ENCODE measurements around the gene TRERF1.

Gene TRERF1

GRCh38 chr6:42250274-42250931, 201.3 kb downstream of the TRERF1 start:
- peaks cover 14 to 21% of the 10 kb centered on the region in 2 donors for H3K36me3 ChIP-seq (ENCODE audit: control insufficient read depth in 2 of 2, insufficient read depth in 2 of 2, low read length in 2 of 2)
- H3K27me3 ChIP-seq (ENCODE audit: control insufficient read depth in 2 of 2, insufficient read depth in 2 of 2, low read length in 2 of 2): no peaks in the 10 kb centered on the region
- H3K27ac ChIP-seq (ENCODE audit: low read depth in 2 of 2, low read length in 2 of 2): no peak overlapping the region
- no peaks in the 10 kb centered on the region for H3K9me3 ChIP-seq (ENCODE audit: control insufficient read depth in 2 of 2, low read length in 2 of 2)
- H3K4me1 ChIP-seq (ENCODE audit: control insufficient read depth in 2 of 2, insufficient read depth in 2 of 2, low read length in 2 of 2): peaks cover 0 to 10% of the 10 kb centered on the region in 2 donors
- H3K4me3 ChIP-seq (ENCODE audit: low read length in 2 of 2): no peak overlapping the region
- no peak overlapping the region for H3K9ac ChIP-seq (ENCODE audit: low read depth in 1 of 2, low read length in 2 of 2)

DNA sequence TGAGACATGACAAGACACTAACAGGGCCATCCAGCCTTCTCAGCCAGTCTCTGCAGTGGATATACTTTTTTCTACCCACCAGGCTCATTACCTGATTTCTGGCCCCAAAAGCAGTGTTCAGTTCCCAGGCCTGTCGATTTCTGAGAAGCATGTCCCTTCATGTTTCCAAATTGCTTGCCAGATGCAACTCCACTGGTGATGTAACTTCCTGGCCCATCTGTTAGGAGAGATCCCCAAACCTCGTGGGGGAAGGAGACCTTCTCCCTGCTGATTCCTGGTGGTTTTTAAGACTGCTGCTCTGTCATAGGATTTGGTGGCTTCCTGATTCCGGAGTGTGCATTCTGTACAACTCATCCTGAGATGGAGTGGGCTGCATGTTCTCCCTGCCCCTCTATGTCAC, 202.4 kb downstream of the TRERF1 start:
- Histone ChIP-seq H3K36me3 (ENCODE audit: control insufficient read depth in 2 of 2, insufficient read depth in 2 of 2, low read length in 2 of 2) (peaks cover 13 to 17% of the 10 kb centered on the region in 2 donors), H3K9ac (ENCODE audit: low read depth in 1 of 2, low read length in 2 of 2) (no peak overlapping the region), H3K27ac (ENCODE audit: low read depth in 2 of 2, low read length in 2 of 2) (no peak overlapping the region), H3K27me3 (ENCODE audit: control insufficient read depth in 2 of 2, insufficient read depth in 2 of 2, low read length in 2 of 2) (no peaks in the 10 kb centered on the region), H3K4me3 (ENCODE audit: low read length in 2 of 2) (no peak overlapping the region), H3K9me3 (ENCODE audit: control insufficient read depth in 2 of 2, low read length in 2 of 2) (no peaks in the 10 kb centered on the region), H3K4me1 (ENCODE audit: control insufficient read depth in 2 of 2, insufficient read depth in 2 of 2, low read length in 2 of 2) (peaks cover 0 to 10% of the 10 kb centered on the region in 2 donors)

DNA sequence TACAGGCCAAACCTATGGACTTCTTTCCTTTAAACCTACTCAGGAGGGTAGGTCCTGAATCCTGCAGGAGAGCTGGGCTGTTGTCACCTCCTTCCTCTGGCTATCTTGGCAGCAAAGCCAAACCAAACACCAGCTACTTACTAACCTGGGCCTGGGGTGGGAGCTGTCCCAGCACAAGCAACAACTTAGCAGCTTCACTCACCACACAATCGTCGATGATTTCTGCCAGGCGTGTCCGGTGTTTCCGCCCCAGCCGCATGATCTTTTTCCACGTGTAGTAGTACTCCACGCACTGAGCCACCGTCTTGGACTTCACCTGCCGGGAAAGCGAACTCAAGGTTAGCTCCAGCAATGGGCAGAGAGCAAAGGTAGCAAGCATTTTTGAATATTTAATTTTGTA, 208.7 kb downstream of the TRERF1 start:
- Histone ChIP-seq H3K9me3 (ENCODE audit: control insufficient read depth in 2 of 2, low read length in 2 of 2) (no peaks in the 10 kb centered on the region), H3K36me3 (ENCODE audit: control insufficient read depth in 2 of 2, insufficient read depth in 2 of 2, low read length in 2 of 2) (peaks cover 13 to 19% of the 10 kb centered on the region in 2 donors), H3K27me3 (ENCODE audit: control insufficient read depth in 2 of 2, insufficient read depth in 2 of 2, low read length in 2 of 2) (no peaks in the 10 kb centered on the region), H3K4me1 (ENCODE audit: control insufficient read depth in 2 of 2, insufficient read depth in 2 of 2, low read length in 2 of 2) (peaks cover 0 to 6% of the 10 kb centered on the region in 2 donors), H3K4me3 (ENCODE audit: low read length in 2 of 2) (no peak overlapping the region), H3K9ac (ENCODE audit: low read depth in 1 of 2, low read length in 2 of 2) (no peak overlapping the region), H3K27ac (ENCODE audit: low read depth in 2 of 2, low read length in 2 of 2) (no peak overlapping the region)

GRCh38 chr6:42241915-42242314, 209.8 kb downstream of the TRERF1 start:
- H3K36me3 ChIP-seq (ENCODE audit: control insufficient read depth in 2 of 2, insufficient read depth in 2 of 2, low read length in 2 of 2): peaks cover 13 to 19% of the 10 kb centered on the region in 2 donors
- H3K27me3 ChIP-seq (ENCODE audit: control insufficient read depth in 2 of 2, insufficient read depth in 2 of 2, low read length in 2 of 2): no peaks in the 10 kb centered on the region
- no peak overlapping the region for H3K4me3 ChIP-seq (ENCODE audit: low read length in 2 of 2)
- no peak overlapping the region for H3K27ac ChIP-seq (ENCODE audit: low read depth in 2 of 2, low read length in 2 of 2)
- H3K4me1 ChIP-seq (ENCODE audit: control insufficient read depth in 2 of 2, insufficient read depth in 2 of 2, low read length in 2 of 2): peaks cover 0 to 6% of the 10 kb centered on the region in 2 donors
- no peak overlapping the region for H3K9ac ChIP-seq (ENCODE audit: low read depth in 1 of 2, low read length in 2 of 2)
- H3K9me3 ChIP-seq (ENCODE audit: control insufficient read depth in 2 of 2, low read length in 2 of 2): no peaks in the 10 kb centered on the region

DNA sequence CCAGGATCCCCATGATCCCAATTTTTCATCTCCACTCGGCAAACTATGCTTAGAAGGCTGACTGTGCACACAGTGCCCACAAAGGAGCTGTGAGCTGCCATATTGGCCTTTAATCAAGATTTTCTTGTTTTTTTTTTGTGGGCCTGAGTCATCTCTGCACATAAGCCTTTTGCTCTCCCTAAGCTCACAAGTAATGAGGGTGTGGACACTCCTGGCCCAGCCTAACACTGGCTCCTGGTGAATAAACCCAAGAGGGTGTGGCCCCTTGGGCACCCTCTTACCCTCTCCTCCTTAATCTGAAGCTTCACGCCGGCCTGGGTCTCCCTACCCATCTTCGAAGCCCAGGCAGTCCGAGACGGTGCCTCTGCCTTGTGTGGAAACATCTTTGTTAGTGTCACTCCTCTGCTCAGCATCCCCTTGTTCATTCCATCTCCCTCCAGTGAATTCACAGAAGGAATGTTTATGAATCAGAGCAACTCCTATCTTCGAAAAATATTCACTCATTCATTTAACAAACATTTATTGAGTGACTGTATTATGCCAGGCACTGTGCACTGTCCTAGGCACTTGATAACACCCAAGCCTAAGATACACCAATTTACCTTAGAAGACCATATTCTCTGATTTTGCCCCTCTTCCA, 211.9 kb downstream of the TRERF1 start:
- H3K27ac ChIP-seq (ENCODE audit: low read depth in 2 of 2, low read length in 2 of 2): no peak overlapping the region
- H3K9me3 ChIP-seq (ENCODE audit: control insufficient read depth in 2 of 2, low read length in 2 of 2): no peaks in the 10 kb centered on the region
- H3K27me3 ChIP-seq (ENCODE audit: control insufficient read depth in 2 of 2, insufficient read depth in 2 of 2, low read length in 2 of 2): no peaks in the 10 kb centered on the region
- H3K9ac ChIP-seq (ENCODE audit: low read depth in 1 of 2, low read length in 2 of 2): no peak overlapping the region
- no peak overlapping the region for H3K4me3 ChIP-seq (ENCODE audit: low read length in 2 of 2)
- peaks cover 0 to 6% of the 10 kb centered on the region in 2 donors for H3K4me1 ChIP-seq (ENCODE audit: control insufficient read depth in 2 of 2, insufficient read depth in 2 of 2, low read length in 2 of 2)
- peaks cover 14 to 16% of the 10 kb centered on the region in 2 donors for H3K36me3 ChIP-seq (ENCODE audit: control insufficient read depth in 2 of 2, insufficient read depth in 2 of 2, low read length in 2 of 2)

DNA sequence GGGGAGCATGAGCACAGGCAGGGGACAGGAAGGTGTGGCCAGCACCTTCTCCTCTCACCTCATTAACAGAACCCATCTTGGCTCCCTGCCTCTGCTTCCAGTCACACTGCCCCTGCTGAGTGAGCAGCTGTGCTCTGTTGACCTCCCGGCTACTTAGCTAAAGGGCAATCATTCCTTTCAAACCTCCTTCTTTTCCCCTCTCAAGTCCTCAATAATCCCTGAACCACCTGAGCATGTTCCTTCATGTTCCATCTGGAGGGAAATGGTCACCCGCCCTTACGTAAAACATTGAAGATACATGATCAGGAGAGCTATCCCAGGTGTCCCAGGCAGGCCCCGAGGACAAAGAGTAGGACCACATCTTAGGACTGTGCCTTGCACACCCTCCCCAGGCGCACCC, 212.4 kb downstream of the TRERF1 start:
- Histone ChIP-seq H3K27me3 (ENCODE audit: control insufficient read depth in 2 of 2, insufficient read depth in 2 of 2, low read length in 2 of 2) (no peaks in the 10 kb centered on the region), H3K36me3 (ENCODE audit: control insufficient read depth in 2 of 2, insufficient read depth in 2 of 2, low read length in 2 of 2) (peaks cover 14 to 16% of the 10 kb centered on the region in 2 donors), H3K4me1 (ENCODE audit: control insufficient read depth in 2 of 2, insufficient read depth in 2 of 2, low read length in 2 of 2) (peaks cover 0 to 6% of the 10 kb centered on the region in 2 donors), H3K9me3 (ENCODE audit: control insufficient read depth in 2 of 2, low read length in 2 of 2) (no peaks in the 10 kb centered on the region), H3K27ac (ENCODE audit: low read depth in 2 of 2, low read length in 2 of 2) (no peak overlapping the region), H3K9ac (ENCODE audit: low read depth in 1 of 2, low read length in 2 of 2) (no peak overlapping the region), H3K4me3 (ENCODE audit: low read length in 2 of 2) (no peak overlapping the region)

DNA sequence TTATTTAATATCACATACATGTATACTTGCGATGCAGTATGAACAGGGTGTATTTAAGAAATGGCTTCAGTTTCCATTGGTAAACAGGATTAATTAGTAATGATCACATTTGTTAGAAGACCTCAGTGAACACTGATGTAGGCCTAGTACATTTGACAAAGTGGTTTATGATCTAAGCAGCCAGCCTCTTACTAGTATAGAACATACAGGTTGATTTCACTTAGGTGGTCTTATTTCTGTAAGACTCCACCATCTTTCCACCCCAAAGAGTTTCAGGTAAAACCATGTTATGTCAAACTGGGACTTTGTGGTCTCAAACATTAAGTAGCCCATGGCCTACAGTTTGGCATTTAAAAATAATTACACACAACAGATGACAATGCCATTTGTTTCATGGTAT, 213.9 kb downstream of the TRERF1 start:
- no peak overlapping the region for H3K27ac ChIP-seq (ENCODE audit: low read depth in 2 of 2, low read length in 2 of 2)
- H3K4me3 ChIP-seq (ENCODE audit: low read length in 2 of 2): no peak overlapping the region
- peaks cover 14 to 16% of the 10 kb centered on the region in 2 donors for H3K36me3 ChIP-seq (ENCODE audit: control insufficient read depth in 2 of 2, insufficient read depth in 2 of 2, low read length in 2 of 2)
- H3K9me3 ChIP-seq (ENCODE audit: control insufficient read depth in 2 of 2, low read length in 2 of 2): no peaks in the 10 kb centered on the region
- peaks cover 0 to 6% of the 10 kb centered on the region in 2 donors for H3K4me1 ChIP-seq (ENCODE audit: control insufficient read depth in 2 of 2, insufficient read depth in 2 of 2, low read length in 2 of 2)
- H3K9ac ChIP-seq (ENCODE audit: low read depth in 1 of 2, low read length in 2 of 2): no peak overlapping the region
- H3K27me3 ChIP-seq (ENCODE audit: control insufficient read depth in 2 of 2, insufficient read depth in 2 of 2, low read length in 2 of 2): no peaks in the 10 kb centered on the region

DNA sequence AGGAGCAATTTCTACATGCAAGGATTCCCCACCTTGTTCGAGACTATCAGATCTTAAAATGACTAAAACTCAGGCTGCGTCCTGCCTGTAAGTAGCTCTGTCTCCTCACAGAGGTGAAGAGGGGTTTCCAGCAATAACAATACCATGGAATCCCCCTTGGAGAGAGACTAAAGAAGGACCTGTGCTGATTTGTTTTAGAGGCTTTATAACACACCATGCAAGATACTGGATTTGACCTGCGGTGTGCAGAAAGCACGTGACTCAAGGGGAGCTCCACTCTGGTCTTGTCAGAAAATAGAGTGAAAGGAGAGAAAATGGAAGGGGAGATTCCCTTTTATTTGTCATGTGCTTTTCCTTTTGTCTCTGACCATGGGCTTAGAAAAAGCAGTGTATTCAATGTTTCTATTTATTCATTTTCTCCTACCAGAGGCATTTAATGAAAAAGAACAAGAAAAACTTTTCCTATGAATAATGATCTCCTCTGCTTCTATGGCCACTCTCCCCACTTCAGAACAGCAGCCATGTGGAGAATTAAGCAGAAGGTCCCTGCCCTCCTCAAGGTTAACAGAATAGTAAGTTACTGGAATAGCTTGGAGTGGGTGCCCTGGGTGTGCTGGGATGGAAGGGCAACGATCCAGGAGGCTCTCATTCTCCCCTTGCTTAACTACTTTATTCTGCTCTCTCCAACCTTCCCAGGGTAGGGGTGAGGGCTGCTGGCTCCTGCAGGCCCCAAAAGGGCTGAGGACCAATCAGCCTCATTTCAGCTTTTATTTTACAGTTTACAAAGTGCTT, 214.8 kb downstream of the TRERF1 start:
- peaks cover 12 to 16% of the 10 kb centered on the region in 2 donors for H3K36me3 ChIP-seq (ENCODE audit: control insufficient read depth in 2 of 2, insufficient read depth in 2 of 2, low read length in 2 of 2)
- peaks cover 0 to 6% of the 10 kb centered on the region in 2 donors for H3K4me1 ChIP-seq (ENCODE audit: control insufficient read depth in 2 of 2, insufficient read depth in 2 of 2, low read length in 2 of 2)
- H3K9me3 ChIP-seq (ENCODE audit: control insufficient read depth in 2 of 2, low read length in 2 of 2): no peaks in the 10 kb centered on the region
- H3K27me3 ChIP-seq (ENCODE audit: control insufficient read depth in 2 of 2, insufficient read depth in 2 of 2, low read length in 2 of 2): no peaks in the 10 kb centered on the region
- H3K27ac ChIP-seq (ENCODE audit: low read depth in 2 of 2, low read length in 2 of 2): no peak overlapping the region
- no peak overlapping the region for H3K9ac ChIP-seq (ENCODE audit: low read depth in 1 of 2, low read length in 2 of 2)
- no peak overlapping the region for H3K4me3 ChIP-seq (ENCODE audit: low read length in 2 of 2)

DNA sequence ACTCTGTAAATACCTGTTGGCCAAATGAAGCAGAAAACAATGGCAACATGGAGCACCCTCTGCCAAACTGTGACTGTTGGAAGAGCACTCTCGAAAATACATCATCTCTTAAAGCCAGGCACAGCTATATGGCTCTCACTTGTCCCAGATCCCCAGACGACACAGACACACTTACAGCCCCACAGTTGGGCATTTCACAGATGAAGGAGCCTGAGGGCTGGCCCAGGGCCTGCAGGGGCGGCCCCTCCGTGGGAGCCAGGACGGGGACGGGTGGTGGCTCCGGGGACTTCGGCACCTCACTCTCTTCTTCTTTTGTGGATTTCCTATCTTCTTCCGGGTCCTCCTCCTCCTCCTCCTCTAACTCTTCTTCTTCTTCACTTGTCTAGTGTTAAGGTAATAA, 215.7 kb downstream of the TRERF1 start:
- H3K4me3 ChIP-seq (ENCODE audit: low read length in 2 of 2): no peak overlapping the region
- peaks cover 11 to 21% of the 10 kb centered on the region in 2 donors for H3K36me3 ChIP-seq (ENCODE audit: control insufficient read depth in 2 of 2, insufficient read depth in 2 of 2, low read length in 2 of 2)
- peaks cover 0 to 6% of the 10 kb centered on the region in 2 donors for H3K4me1 ChIP-seq (ENCODE audit: control insufficient read depth in 2 of 2, insufficient read depth in 2 of 2, low read length in 2 of 2)
- no peaks in the 10 kb centered on the region for H3K9me3 ChIP-seq (ENCODE audit: control insufficient read depth in 2 of 2, low read length in 2 of 2)
- H3K27me3 ChIP-seq (ENCODE audit: control insufficient read depth in 2 of 2, insufficient read depth in 2 of 2, low read length in 2 of 2): no peaks in the 10 kb centered on the region
- no peak overlapping the region for H3K9ac ChIP-seq (ENCODE audit: low read depth in 1 of 2, low read length in 2 of 2)
- H3K27ac ChIP-seq (ENCODE audit: low read depth in 2 of 2, low read length in 2 of 2): no peak overlapping the region

GRCh38 chr6:42232035-42232434, 219.7 kb downstream of the TRERF1 start:
- Histone ChIP-seq H3K9ac (ENCODE audit: low read depth in 1 of 2, low read length in 2 of 2) (no peak overlapping the region), H3K36me3 (ENCODE audit: control insufficient read depth in 2 of 2, insufficient read depth in 2 of 2, low read length in 2 of 2) (peaks cover 11 to 15% of the 10 kb centered on the region in 2 donors), H3K27me3 (ENCODE audit: control insufficient read depth in 2 of 2, insufficient read depth in 2 of 2, low read length in 2 of 2) (no peaks in the 10 kb centered on the region), H3K4me1 (ENCODE audit: control insufficient read depth in 2 of 2, insufficient read depth in 2 of 2, low read length in 2 of 2) (peaks cover 3 to 8% of the 10 kb centered on the region in 2 donors), H3K27ac (ENCODE audit: low read depth in 2 of 2, low read length in 2 of 2) (no peak overlapping the region), H3K4me3 (ENCODE audit: low read length in 2 of 2) (no peak overlapping the region), H3K9me3 (ENCODE audit: control insufficient read depth in 2 of 2, low read length in 2 of 2) (no peaks in the 10 kb centered on the region)
